ENCODE results near the gene DCBLD2.

DNA sequence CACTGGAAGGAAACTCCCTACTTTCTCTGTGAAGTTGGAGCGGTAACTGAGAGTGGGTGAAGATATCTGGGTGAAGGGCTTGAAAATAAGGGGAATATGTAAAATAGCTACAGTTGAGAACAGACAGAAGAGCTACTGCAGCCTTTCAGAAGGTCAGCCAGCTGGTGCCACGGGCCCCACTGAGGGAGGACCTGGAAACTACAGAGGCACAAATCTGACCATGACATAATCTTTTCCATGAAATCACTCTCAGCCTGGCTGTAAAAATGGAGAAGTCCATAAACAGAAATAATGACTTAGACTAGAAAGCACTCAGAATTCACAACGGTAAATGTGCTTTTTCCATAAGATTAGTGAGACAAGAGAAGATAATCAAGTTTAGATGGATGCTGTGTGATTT is 91.9 kb downstream of the DCBLD2 start:
- TF ChIP-seq, protein P1, sequence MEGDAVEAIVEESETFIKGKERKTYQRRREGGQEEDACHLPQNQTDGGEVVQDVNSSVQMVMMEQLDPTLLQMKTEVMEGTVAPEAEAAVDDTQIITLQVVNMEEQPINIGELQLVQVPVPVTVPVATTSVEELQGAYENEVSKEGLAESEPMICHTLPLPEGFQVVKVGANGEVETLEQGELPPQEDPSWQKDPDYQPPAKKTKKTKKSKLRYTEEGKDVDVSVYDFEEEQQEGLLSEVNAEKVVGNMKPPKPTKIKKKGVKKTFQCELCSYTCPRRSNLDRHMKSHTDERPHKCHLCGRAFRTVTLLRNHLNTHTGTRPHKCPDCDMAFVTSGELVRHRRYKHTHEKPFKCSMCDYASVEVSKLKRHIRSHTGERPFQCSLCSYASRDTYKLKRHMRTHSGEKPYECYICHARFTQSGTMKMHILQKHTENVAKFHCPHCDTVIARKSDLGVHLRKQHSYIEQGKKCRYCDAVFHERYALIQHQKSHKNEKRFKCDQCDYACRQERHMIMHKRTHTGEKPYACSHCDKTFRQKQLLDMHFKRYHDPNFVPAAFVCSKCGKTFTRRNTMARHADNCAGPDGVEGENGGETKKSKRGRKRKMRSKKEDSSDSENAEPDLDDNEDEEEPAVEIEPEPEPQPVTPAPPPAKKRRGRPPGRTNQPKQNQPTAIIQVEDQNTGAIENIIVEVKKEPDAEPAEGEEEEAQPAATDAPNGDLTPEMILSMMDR (IDR thresholded peaks at IDR 0.05) = no peak
- TF ChIP-seq POLR2A (IDR thresholded peaks at IDR 0.05; ENCODE audit: low read depth) (no peak), POLR2AphosphoS5 (IDR thresholded peaks at IDR 0.05) (no peak), EP300 (IDR thresholded peaks at IDR 0.05) (no peak)
